HepG2 (cell line): ENCODE results near the gene QTRT2. TPM values are rescaled to one million over a fixed set of nuclear protein-coding genes. Genes with fewer than 3 reads are reported as not detected.

Experiments
- AKNA ChIP-seq: sonication (generic); formaldehyde crosslinking; IDR thresholded peaks from 2 replicates; pipeline ENCODE4 v1.4.0; 2020; ENCODE audit warnings: missing genetic modification reagents, borderline replicate concordance
- CCDC6 ChIP-seq: sonication (generic); formaldehyde crosslinking; IDR thresholded peaks from 2 replicates; pipeline ENCODE4 v1.8.1; 2022; ENCODE audit warnings: mild to moderate bottlenecking, missing genetic modification reagents, moderate library complexity
- HNRNPUL1 ChIP-seq: fragments of 200-400 bp; formaldehyde crosslinking; IDR thresholded peaks from 2 replicates; pipeline ENCODE4 v1.6.1; 2017; ENCODE audit warnings: low read depth, mild to moderate bottlenecking, low read length, moderate library complexity
- MXD3 ChIP-seq: IDR thresholded peaks from 2 replicates; pipeline ENCODE4 v1.6.1; 2016; ENCODE audit warnings: mild to moderate bottlenecking, missing biosample characterization, missing genetic modification reagents
- NFIC ChIP-seq: IDR thresholded peaks from 2 replicates; pipeline ENCODE4 v1.6.1; 2012; ENCODE audit warnings: mild to moderate bottlenecking, low read length, inconsistent platforms
- PLSCR1 ChIP-seq: sonication (generic); formaldehyde crosslinking; IDR thresholded peaks from 2 replicates; pipeline ENCODE4 v1.5.0; 2020; ENCODE audit warnings: missing genetic modification reagents, mild to moderate bottlenecking, borderline replicate concordance
- RAD21 ChIP-seq: fragments of 450-650 bp; formaldehyde crosslinking; IDR thresholded peaks from 2 replicates; pipeline ENCODE4 v1.5.0; 2020; ENCODE audit warnings: mild to moderate bottlenecking
- RFXAP ChIP-seq: sonication (generic); formaldehyde crosslinking; IDR thresholded peaks from 2 replicates; pipeline ENCODE4 v1.4.0; 2020; ENCODE audit warnings: missing genetic modification reagents, borderline replicate concordance
- SMARCE1 ChIP-seq: fragments of 450-650 bp; IDR thresholded peaks from 2 replicates; pipeline ENCODE4 v1.6.1; 2017; ENCODE audit warnings: borderline replicate concordance
- SP4 ChIP-seq: sonication (generic); formaldehyde crosslinking; IDR thresholded peaks from 2 replicates; pipeline ENCODE4 v1.8.1; 2023; ENCODE audit warnings: mild to moderate bottlenecking, missing genetic modification reagents
- SUZ12 ChIP-seq: fragments of 150-350 bp; IDR thresholded peaks from 2 replicates; pipeline ENCODE4 v1.6.1; 2014; ENCODE audit warnings: low read depth, low read length
- THRA ChIP-seq: sonication (generic); formaldehyde crosslinking; IDR thresholded peaks from 2 replicates; pipeline ENCODE4 v1.4.0; 2020; ENCODE audit warnings: missing genetic modification reagents, borderline replicate concordance
- THYN1 ChIP-seq: sonication (generic); formaldehyde crosslinking; IDR thresholded peaks from 2 replicates; pipeline ENCODE4 v1.8.1; 2023; ENCODE audit warnings: low read depth, mild to moderate bottlenecking, moderate library complexity, missing genetic modification reagents, borderline replicate concordance
- ZNF34 ChIP-seq: sonication (generic); formaldehyde crosslinking; IDR thresholded peaks from 2 replicates; pipeline ENCODE4 v1.4.0; 2020; ENCODE audit warnings: mild to moderate bottlenecking, missing genetic modification reagents, borderline replicate concordance
- ZNF383 ChIP-seq: sonication (generic); formaldehyde crosslinking; IDR thresholded peaks from 2 replicates; pipeline ENCODE4 v1.4.0; 2020; ENCODE audit warnings: missing genetic modification reagents, mild to moderate bottlenecking, borderline replicate concordance
- ZNF776 ChIP-seq: sonication (generic); formaldehyde crosslinking; IDR thresholded peaks from 2 replicates; pipeline ENCODE4 v1.4.0; 2020; ENCODE audit warnings: mild to moderate bottlenecking, missing genetic modification reagents
- ZNF800 ChIP-seq: sonication (generic); formaldehyde crosslinking; IDR thresholded peaks from 2 replicates; pipeline ENCODE4 v1.4.0; 2020; ENCODE audit warnings: missing genetic modification reagents
- ZNF883 ChIP-seq: sonication (generic); formaldehyde crosslinking; IDR thresholded peaks from 2 replicates; pipeline ENCODE4 v1.5.1; 2020; ENCODE audit warnings: mild to moderate bottlenecking, missing genetic modification reagents; ENCODE audit errors: not compliant biosample characterization
- ZSCAN31 ChIP-seq: sonication (generic); formaldehyde crosslinking; IDR thresholded peaks from 2 replicates; pipeline ENCODE4 v1.5.0; 2020; ENCODE audit warnings: low read depth, mild to moderate bottlenecking, missing genetic modification reagents
- polyA plus RNA-seq, 8 experiments: library from polyadenylated mRNA; depleted of rRNA in 3 of 8; stranded (reverse) in 7 of 8; unstranded in 1 of 8; fragments of >200 nt; fragmentation: Illumina TruSeq in 4 of 8; extraction: Trizol in 4 of 8; gene quantifications; 2 replicates each; pipeline versions ENCODE4 v1.2.1 to v1.2.3, GENCODE V29; 2011 to 2016; ENCODE audit warnings: low read depth in 4 of 8, missing spikeins in 1 of 8, mixed read lengths in 1 of 8; ENCODE audit not compliant: insufficient read depth in 1 of 8
- total RNA-seq, 5 experiments: library from RNA; depleted of rRNA; stranded (reverse); fragments of >200 nt; fragmentation: Illumina TruSeq; extraction: Trizol; gene quantifications; 2 replicates each; pipeline ENCODE4 v1.2.3, GENCODE V29; 2016; ENCODE audit warnings: low read depth in 1 of 5

The QTRT2 gene
- total and polyA plus RNA-seq, 2 of the 13 experiments (the other 11 are each of a cell fraction or from before 2014, with no cell fraction given), result 7.1 to 33.4 TPM

- peak; percentile 68 for TF ChIP-seq SP4 (CRISPR knock-in tag)
- no peak for TF ChIP-seq THYN1 (CRISPR knock-in tag)
- TF ChIP-seq ZNF383, result no peak
- no peak; the same call in 1 of the 2 replicates for TF ChIP-seq MXD3 (CRISPR knock-in tag)
- peak; percentile 57; the same call in 1 of the 2 replicates for TF ChIP-seq AKNA (CRISPR knock-in tag)
- peak; percentile 96 for TF ChIP-seq SUZ12
- no peak for TF ChIP-seq RAD21
- no peak for TF ChIP-seq NFIC
- no peak for TF ChIP-seq ZSCAN31 (CRISPR knock-in tag)
- no peak for TF ChIP-seq HNRNPUL1
- TF ChIP-seq ZNF776, result peak; percentile 25; the same call in 1 of the 2 replicates
- TF ChIP-seq THRA, result peak; percentile 54; the same call in 1 of the 2 replicates
- peak; percentile 95 for TF ChIP-seq RFXAP (CRISPR knock-in tag)
- no peak; the same call in 1 of the 2 replicates for TF ChIP-seq CCDC6 (CRISPR knock-in tag)
- peak; percentile 65; the same call in 1 of the 2 replicates for TF ChIP-seq ZNF34 (CRISPR knock-in tag)
- no peak for TF ChIP-seq ZNF883 (CRISPR knock-in tag)
- peak; percentile 79; the same call in 1 of the 2 replicates for TF ChIP-seq ZNF800 (CRISPR knock-in tag)
- no peak for TF ChIP-seq SMARCE1
- TF ChIP-seq PLSCR1 (CRISPR knock-in tag), result no peak
Measured at GRCh38 chr3:114056130-114057010, at the start of gene QTRT2, which contains the start of gene CCDC191 (continued).
